GM19438 (cell line): ENCODE data around the gene GABRR2.
"Not testable (repeated sequence)": the region's sequence is repeated elsewhere in the genome, so short reads cannot be mapped to it uniquely, and the experiment has no call there.

ENCODE experiments used
- ATAC-seq: cut with Tn5 transposase; IDR thresholded peaks from one replicate; pipeline ENCODE4 v1.9.1; 2021; ENCODE audit warnings: low read depth; ENCODE audit not compliant: unreplicated experiment

GABRR2 gene

DNA sequence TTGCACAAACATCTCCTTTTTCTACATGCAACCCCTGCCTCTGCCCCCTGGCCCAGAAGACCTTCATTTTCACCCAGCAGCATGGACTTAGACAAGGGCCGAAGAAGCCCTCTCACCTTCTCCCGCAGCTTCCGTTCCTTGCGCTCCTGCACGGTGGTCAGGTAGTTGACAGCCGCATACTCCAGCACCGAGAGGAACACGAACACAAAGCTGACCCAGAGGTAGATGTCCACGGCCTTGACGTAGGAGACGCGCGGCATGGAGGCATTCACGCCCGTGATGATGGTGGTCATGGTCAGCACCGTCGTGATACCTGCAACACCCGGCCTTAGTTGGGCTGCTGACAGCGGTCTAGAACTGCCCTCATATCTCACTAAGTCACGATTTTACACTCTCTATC lies 50.8 kb downstream of the GABRR2 start:
- no peak for ATAC-seq

DNA sequence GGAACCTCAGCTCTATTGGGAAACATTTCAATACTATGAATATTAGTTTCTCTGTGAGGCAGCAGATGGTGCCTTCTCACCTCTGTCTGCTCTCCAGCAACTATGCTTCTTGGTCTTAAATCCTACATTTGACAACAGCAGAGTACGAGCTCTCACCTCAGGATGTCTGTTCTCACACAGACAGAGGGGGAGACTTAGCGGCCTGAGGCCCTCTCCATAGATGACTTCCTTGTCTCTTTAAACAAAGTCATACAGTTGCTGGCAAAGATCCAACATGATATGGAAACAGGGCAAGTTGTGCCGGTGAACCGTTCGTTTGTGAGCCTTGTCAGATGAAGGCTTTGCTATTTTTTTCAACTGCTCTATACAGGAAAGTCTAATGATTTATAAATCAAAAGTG lies 54.3 kb downstream of the GABRR2 start:
- ATAC-seq, result no peak

- ATAC-seq, result no peak
These were observed 54.8 kb downstream of the GABRR2 start for GRCh38 chr6:89260310-89260709.

- ATAC-seq, result no peak
These were observed 56.2 kb downstream of the GABRR2 start for GRCh38 chr6:89258912-89259311.

- ATAC-seq, result no peak
These were observed 57.3 kb downstream of the GABRR2 start for GRCh38 chr6:89257781-89258180.

- ATAC-seq, result no peak
These were observed 57.8 kb downstream of the GABRR2 start for GRCh38 chr6:89257346-89257745.

DNA sequence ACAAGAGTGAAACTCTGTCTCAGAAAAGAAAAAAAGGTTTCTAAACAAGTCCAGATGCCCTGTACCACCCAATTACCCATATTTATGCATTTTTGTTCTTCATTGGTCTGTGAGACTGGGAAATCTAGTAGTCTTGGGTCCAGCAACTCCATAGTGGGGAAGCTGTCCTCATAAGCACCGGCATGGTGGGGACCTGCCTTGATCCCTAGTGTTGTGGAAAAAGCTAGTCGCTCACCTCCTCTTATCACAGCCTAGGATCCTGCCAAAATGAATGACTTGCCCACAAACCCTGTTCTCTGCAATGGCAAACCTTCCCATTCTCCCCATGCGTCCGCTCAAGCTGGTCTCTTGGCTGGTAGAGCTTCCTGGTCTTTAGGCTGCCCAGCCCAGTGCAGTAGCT lies 59.7 kb downstream of the GABRR2 start:
- ATAC-seq, result no peak

DNA sequence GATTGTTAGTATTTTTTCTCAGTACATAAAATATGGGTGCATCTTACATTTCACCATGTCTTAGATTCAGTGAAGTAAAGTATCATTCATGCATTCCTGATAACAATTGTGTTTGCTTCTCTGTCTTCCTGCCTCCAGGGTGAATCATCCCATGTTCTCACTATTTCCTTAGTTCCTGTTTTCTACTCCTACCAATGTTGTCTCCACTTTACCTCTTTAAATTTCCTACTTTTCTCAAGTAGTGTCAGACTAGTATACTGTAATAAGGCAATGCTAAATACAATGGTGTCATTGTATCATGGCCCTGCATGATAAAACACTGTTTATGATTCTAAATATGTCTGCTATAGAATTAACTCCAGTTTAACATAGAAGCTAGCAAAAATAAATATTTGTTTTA lies 60.5 kb downstream of the GABRR2 start:
- no peak for ATAC-seq

- no peak for ATAC-seq
These were observed 62.2 kb downstream of the GABRR2 start for GRCh38 chr6:89252907-89253306.

- ATAC-seq, result no peak
These were observed 63.1 kb downstream of the GABRR2 start for GRCh38 chr6:89251976-89252375.

DNA sequence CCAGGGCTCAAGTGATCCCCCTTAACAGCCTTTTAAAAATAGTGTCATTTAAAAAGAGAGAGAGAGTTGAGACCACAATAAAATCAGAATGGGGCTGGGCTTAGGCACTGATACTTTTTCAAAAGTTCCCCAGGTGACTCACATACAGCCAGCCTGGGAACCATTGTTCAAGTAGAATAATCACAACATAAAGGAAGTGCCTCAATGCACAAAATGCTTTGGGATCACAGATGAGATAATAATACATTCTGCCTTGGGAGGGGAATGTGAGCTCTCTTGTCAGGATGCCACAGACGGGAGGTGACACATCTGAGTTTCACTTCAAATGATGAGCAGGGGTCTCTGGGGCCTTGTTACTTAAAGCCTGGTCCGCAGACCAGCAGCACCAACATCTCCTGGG lies 63.9 kb downstream of the GABRR2 start:
- no peak for ATAC-seq

GRCh38 chr6:89250239-89250638 lies 64.9 kb downstream of the GABRR2 start:
- no peak for ATAC-seq

DNA sequence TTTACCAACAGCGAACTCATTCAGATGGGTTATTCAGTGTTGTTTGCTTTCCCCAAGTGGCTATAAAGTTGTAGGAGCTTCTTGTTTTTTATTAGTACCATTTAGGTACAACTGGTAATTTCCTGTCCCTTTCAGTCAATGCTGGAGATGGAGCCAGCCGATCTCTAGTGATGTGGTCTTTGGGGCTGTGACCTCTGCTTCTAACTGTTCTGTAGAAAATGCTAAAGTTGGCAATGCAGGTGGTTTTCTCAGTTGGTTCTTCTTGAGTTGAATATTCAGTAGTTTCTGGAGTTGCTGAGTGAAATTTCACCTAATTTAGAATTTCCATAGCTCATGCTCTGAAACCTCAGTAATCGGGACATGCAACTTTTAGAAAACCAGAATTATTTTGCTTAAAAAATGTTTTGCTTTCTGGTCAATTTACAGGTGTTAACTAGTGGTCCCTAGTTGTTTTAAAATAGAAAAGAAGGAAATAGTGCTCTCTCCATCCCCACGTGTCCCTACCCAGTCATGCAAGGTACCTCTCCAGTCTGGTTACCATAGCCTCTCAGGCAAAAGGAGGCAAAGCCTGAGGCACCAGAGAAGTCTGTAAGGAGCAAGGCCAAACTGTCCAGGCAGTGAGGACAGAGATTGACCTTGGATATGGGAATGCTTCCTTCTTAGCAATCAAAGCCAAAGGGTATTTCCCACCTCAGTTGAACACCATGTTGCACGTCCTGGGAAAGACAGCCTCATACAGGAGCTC lies 70.7 kb downstream of the GABRR2 start:
- ATAC-seq, result no peak

DNA sequence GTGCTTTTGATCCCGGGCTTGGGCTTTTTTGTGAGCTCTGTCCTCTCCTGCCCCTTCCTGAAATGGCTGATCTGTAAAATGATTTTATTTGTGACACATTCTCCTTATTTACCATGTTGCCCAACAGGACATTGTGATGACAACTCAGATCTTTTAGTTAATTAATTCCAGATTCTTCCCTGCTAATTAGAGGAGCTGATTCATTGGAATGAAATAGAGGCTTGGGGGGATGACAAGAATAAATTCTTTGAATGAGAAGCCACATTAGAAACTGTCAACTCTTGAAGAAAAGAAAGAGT lies 71.8 kb downstream of the GABRR2 start:
- ATAC-seq, result no peak

- ATAC-seq, result no peak
These were observed 72.3 kb downstream of the GABRR2 start for GRCh38 chr6:89242574-89243330.

DNA sequence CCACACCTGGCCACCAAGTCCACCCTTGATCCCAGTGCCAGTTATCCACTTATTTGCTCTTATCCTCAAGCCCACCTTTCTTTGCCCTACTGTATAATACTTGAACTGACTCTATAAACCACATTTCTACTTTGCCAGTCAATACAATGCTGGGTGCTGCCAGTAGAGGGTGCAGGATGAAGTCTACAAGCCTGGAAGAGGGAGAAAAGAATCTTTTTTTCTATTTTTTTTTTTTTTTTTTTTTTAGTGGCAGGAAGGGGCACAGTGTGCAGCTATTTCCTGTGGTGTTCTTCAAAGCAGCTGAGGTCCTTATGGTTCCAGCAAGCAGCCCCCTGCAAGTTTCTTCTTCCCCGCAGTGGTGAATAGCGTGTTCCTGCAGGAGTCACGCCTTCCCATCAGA lies 75.8 kb downstream of the GABRR2 start:
- ATAC-seq, result no peak

GRCh38 chr6:89237158-89237557 lies 77.9 kb downstream of the GABRR2 start:
- ATAC-seq, result no peak

GRCh38 chr6:89233605-89234004 lies 81.5 kb downstream of the GABRR2 start:
- not testable (repeated sequence) for ATAC-seq

GRCh38 chr6:89222712-89223039 lies 92.4 kb downstream of the GABRR2 start:
- ATAC-seq, result no peak

DNA sequence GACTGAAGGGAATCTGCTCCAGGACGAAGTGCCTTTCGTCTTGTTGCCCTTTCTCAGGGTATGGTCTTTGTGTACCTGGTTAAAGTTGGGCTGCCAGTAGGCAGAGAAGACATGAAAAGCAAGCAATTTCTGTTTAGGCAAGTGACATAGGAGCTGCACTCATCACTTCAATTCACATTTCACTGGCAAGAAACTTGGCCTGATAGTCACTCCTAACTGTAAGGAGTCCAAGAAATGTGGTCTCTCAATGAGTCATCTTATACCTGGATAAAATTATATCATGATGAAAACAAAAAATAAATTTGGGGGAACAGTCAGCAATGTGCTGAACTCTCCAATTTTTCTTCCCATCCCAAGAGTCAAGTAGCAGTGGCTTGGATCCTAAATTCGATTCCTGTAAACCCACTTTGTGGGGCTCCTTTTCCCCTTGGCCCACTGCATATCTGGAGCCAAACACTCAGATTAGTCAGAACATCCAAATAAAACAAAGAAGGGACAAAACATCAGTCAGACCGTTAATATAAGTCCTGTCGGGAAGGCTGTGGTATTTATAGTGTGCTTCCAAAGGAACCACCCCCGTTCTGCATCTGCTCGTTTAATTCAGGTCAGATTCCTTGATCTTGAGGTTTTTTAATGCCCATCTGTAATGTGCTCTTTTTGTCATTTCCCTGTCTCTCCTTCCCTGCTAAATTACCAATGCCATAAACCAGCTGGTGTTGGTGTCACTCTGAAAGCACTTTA lies 93.0 kb downstream of the GABRR2 start:
- ATAC-seq, result no peak

GRCh38 chr6:89221129-89221528 lies 94.0 kb downstream of the GABRR2 start:
- ATAC-seq, result no peak
